IPS-18a (cell line): ENCODE measurements around the gene PYGO2.
"Not testable (repeated sequence)": the region's sequence is repeated elsewhere in the genome, so short reads cannot be mapped to it uniquely, and the experiment has no call there.

Experiments
- H3K27ac ChIP-seq: one replicate; pipeline ENCODE4 v1.5.1; 2013; ENCODE audit warnings: low read length
- H3K27me3 ChIP-seq: one replicate; pipeline ENCODE4 v1.6.1; 2013; ENCODE audit warnings: mild to moderate bottlenecking, low read length; ENCODE audit not compliant: control insufficient read depth, insufficient read depth
- H3K36me3 ChIP-seq: one replicate; pipeline ENCODE4 v1.6.1; 2013; ENCODE audit warnings: low read depth, low read length; ENCODE audit not compliant: control insufficient read depth
- H3K4me1 ChIP-seq: one replicate; pipeline ENCODE4 v1.6.1; 2013; ENCODE audit warnings: low read depth, low read length; ENCODE audit not compliant: control insufficient read depth
- H3K4me3 ChIP-seq: one replicate; pipeline ENCODE4 v1.5.1; 2013; ENCODE audit warnings: low read length
- H3K9ac ChIP-seq: one replicate; pipeline ENCODE4 v1.6.1; 2013; ENCODE audit warnings: mild to moderate bottlenecking, low read length, moderate library complexity
- H3K9me3 ChIP-seq: one replicate; pipeline ENCODE4 v1.6.1; 2013; ENCODE audit warnings: low read depth, low read length; ENCODE audit not compliant: control insufficient read depth

The PYGO2 gene

GRCh38 chr1:154998201-154998780 is 36.7 kb upstream of the PYGO2 start:
- Histone ChIP-seq H3K9ac (no peak overlapping the region), H3K36me3 (no peaks in the 10 kb centered on the region), H3K27me3 (no peaks in the 10 kb centered on the region), H3K4me3 (no peak overlapping the region), H3K9me3 (no peaks in the 10 kb centered on the region), H3K27ac (no peak overlapping the region), H3K4me1 (peaks cover 3% of the 10 kb centered on the region)

- H3K4me1 ChIP-seq, result peaks cover 3% of the 10 kb centered on the region
- H3K4me3 ChIP-seq, result no peak overlapping the region
- H3K9ac ChIP-seq, result no peak overlapping the region
- peaks cover 4% of the 10 kb centered on the region for H3K36me3 ChIP-seq
- no peaks in the 10 kb centered on the region for H3K27me3 ChIP-seq
- no peak overlapping the region for H3K27ac ChIP-seq
- H3K9me3 ChIP-seq, result no peaks in the 10 kb centered on the region
These were observed 35.6 kb upstream of the PYGO2 start for GRCh38 chr1:154996966-154997701.

GRCh38 chr1:154995301-154995983 is 33.9 kb upstream of the PYGO2 start:
- H3K27ac ChIP-seq, H3K9ac ChIP-seq, H3K4me1 ChIP-seq, H3K36me3 ChIP-seq, H3K4me3 ChIP-seq, H3K27me3 ChIP-seq, H3K9me3 ChIP-seq: not testable (repeated sequence)

DNA sequence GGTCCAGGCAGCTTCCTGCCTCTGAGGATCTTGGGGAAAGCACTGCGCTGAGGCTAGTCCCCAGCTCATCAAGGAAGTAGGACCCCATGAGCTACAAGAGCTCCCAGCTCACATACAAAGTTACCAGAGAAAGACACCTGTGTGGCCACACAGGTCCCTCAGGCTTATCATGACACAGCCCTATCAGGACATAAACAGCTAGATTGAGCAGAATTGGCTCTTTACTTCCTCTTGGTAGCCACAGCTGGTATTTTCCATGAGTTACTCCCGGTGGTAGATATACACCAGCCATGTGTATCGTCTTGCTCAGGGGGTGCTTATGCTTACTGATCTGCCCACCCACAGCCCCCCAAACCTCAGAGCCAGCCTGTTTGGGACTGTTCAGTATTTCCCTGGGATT is 33.0 kb upstream of the PYGO2 start:
- Histone ChIP-seq H3K4me1 (no peaks in the 10 kb centered on the region), H3K36me3 (peaks cover 18% of the 10 kb centered on the region), H3K4me3 (no peak overlapping the region), H3K27me3 (no peaks in the 10 kb centered on the region), H3K9ac (no peak overlapping the region), H3K9me3 (no peaks in the 10 kb centered on the region), H3K27ac (no peak overlapping the region)

- H3K36me3 ChIP-seq, result peaks cover 21% of the 10 kb centered on the region
- H3K27ac ChIP-seq, result no peak overlapping the region
- H3K4me3 ChIP-seq, result no peak overlapping the region
- H3K27me3 ChIP-seq, result no peaks in the 10 kb centered on the region
- no peak overlapping the region for H3K9ac ChIP-seq
- no peaks in the 10 kb centered on the region for H3K4me1 ChIP-seq
- H3K9me3 ChIP-seq, result no peaks in the 10 kb centered on the region
These were observed 32.6 kb upstream of the PYGO2 start for GRCh38 chr1:154994269-154994587.

- Histone ChIP-seq H3K27me3 (no peaks in the 10 kb centered on the region), H3K4me3 (no peak within 1 kb of the TSS), H3K4me1 (no peaks in the 10 kb centered on the region), H3K27ac (no peak within 1 kb of the TSS), H3K36me3 (peaks cover 26% of the 10 kb centered on the region), H3K9me3 (no peaks in the 10 kb centered on the region), H3K9ac (no peak within 1 kb of the TSS)
These were observed 32.1 kb upstream of the PYGO2 start, which contains the start of gene LENEP for GRCh38 chr1:154993572-154994268. Gene LENEP, plus strand, starts transcription at chr1:154993586. Its CDS starts 22 bp downstream, at chr1:154993608.

GRCh38 chr1:154992721-154993571 is 31.4 kb upstream of the PYGO2 start:
- Histone ChIP-seq H3K27me3 (no peaks in the 10 kb centered on the region), H3K9ac (no peak overlapping the region), H3K4me1 (no peaks in the 10 kb centered on the region), H3K36me3 (peaks cover 34% of the 10 kb centered on the region), H3K4me3 (no peak overlapping the region), H3K9me3 (no peaks in the 10 kb centered on the region), H3K27ac (no peak overlapping the region)

DNA sequence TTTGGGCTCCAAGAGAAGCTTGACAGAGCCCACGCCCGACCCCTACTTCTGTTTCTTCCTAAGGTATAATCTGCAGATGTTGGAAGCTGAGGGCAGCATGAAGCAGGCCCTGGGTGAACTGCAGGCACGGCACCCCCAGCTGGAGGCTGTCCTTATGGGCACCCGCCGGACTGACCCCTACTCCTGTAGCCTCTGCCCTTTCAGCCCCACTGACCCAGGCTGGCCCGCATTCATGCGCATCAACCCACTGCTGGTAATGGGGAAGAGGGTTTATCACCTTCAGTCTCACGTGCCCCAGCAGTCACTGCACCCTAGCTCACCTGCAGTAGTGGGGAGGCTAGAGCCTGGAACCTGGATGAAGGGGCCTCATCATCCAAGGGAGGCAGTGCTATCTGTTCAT is 28.7 kb upstream of the PYGO2 start:
- Histone ChIP-seq H3K27ac (no peak overlapping the region), H3K4me3 (no peak overlapping the region), H3K36me3 (peaks cover 43% of the 10 kb centered on the region), H3K9ac (no peak overlapping the region), H3K9me3 (no peaks in the 10 kb centered on the region), H3K27me3 (no peaks in the 10 kb centered on the region), H3K4me1 (no peaks in the 10 kb centered on the region)

DNA sequence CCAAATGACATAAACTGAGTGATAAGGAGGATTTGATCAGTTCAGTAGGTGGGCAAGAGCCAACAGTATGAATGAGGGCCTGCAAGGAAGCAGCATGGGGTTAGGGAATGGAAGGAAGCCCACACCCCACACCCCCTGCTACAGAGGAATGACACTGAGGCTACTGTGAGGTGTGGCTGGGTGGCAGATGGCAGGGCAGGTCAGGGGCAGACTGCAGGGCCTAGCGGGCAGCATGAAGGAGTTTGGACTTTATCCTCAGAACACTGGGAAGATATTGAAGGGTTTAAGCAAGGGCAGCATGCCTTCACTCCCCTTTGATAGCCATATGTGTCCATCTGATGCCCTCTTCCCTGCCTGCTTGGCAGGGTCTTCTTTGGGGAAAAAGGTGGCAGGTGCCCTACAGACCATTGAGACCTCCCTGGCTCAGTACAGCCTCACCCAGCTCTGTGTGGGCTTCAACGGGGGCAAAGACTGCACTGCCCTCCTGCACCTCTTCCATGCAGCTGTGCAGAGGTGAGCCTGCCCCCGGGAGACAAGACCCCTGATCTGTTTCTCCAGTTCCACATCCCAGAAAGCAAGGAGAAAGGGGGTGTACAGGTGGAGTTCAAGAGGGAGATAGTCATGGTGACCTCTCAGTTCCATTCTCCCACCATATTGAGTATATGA is 27.7 kb upstream of the PYGO2 start:
- Histone ChIP-seq H3K27ac (no peak overlapping the region), H3K36me3 (peaks cover 43% of the 10 kb centered on the region), H3K9me3 (no peaks in the 10 kb centered on the region), H3K4me3 (no peak overlapping the region), H3K9ac (no peak overlapping the region), H3K27me3 (no peaks in the 10 kb centered on the region), H3K4me1 (no peaks in the 10 kb centered on the region)

DNA sequence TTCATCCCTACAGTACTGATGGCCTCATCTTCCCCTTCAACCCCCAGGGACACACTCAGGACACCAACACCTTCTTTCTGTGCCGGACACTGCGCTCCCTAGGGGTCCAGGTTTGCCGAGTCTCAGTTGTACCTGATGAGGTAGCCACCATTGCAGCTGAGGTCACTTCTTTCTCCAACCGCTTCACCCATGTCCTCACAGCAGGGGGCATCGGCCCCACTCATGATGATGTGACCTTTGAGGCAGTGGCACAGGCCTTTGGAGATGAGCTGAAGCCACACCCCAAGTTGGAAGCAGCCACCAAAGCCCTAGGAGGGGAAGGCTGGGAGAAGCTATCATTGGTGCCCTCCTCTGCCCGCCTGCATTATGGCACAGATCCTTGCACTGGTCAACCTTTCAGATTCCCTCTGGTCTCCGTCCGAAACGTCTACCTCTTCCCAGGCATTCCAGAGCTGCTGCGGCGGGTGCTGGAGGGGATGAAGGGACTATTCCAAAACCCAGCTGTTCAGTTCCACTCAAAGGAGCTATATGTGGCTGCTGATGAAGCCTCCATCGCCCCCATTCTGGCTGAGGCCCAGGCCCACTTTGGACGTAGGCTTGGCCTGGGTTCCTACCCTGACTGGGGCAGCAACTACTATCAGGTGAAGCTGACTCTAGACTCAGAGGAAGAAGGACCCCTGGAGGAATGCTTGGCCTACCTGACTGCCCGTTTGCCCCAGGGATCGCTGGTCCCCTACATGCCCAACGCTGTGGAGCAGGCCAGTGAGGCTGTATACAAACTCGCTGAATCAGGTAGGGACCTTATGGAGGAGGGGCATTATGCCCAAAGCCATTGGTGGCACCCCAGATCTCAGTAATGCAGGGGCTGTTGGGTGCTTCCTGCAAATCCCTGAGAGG is 26.7 kb upstream of the PYGO2 start:
- Histone ChIP-seq H3K36me3 (peaks cover 43% of the 10 kb centered on the region), H3K9me3 (no peaks in the 10 kb centered on the region), H3K4me1 (no peaks in the 10 kb centered on the region), H3K27me3 (no peaks in the 10 kb centered on the region), H3K9ac (no peak overlapping the region), H3K27ac (no peak overlapping the region), H3K4me3 (no peak overlapping the region)
